ENCODE measurements around the gene RARB.

Gene RARB

GRCh38 chr3:25423780-25424588 lies 4.1 kb upstream of the RARB start:
- DNase-seq: peak; percentile 84
- no peaks in the 10 kb centered on the region for H3K27me3 ChIP-seq (replicated peaks)
- no peak overlapping the region for H3K4me3 ChIP-seq (ENCODE audit: low read depth, low read length)
- no peak for TF ChIP-seq CTCF (IDR thresholded peaks at IDR 0.05; ENCODE audit: low read depth, low read length, missing control alignments)
- peak overlapping the region; percentile 99 for H3K27ac ChIP-seq
- in situ Hi-C loops (cut with HindIII; ENCODE audit: low pct_ligation_motif_present, low sequenced_read_pairs): no loop called here
- no peaks in the 10 kb centered on the region for H3K36me3 ChIP-seq (replicated peaks)

GRCh38 chr3:25424614-25425013 lies 3.4 kb upstream of the RARB start:
- in situ Hi-C loops (cut with HindIII; ENCODE audit: low pct_ligation_motif_present, low sequenced_read_pairs): no loop called here
- TF ChIP-seq CTCF (IDR thresholded peaks at IDR 0.05; ENCODE audit: low read depth, low read length, missing control alignments): no peak
- peak overlapping the region; percentile 99 for H3K27ac ChIP-seq
- peak; percentile 43 for DNase-seq
- no peaks in the 10 kb centered on the region for H3K27me3 ChIP-seq (replicated peaks)
- no peaks in the 10 kb centered on the region for H3K36me3 ChIP-seq (replicated peaks)
- no peak overlapping the region for H3K4me3 ChIP-seq (ENCODE audit: low read depth, low read length)

GRCh38 chr3:25426408-25426807 lies 1.7 kb upstream of the RARB start:
- H3K27me3 ChIP-seq (replicated peaks): no peaks in the 10 kb centered on the region
- H3K4me3 ChIP-seq (ENCODE audit: low read depth, low read length): no peak overlapping the region
- no peaks in the 10 kb centered on the region for H3K36me3 ChIP-seq (replicated peaks)
- peak overlapping the region; percentile 99 for H3K27ac ChIP-seq
- TF ChIP-seq CTCF (IDR thresholded peaks at IDR 0.05; ENCODE audit: low read depth, low read length, missing control alignments): no peak
- in situ Hi-C loops (cut with HindIII; ENCODE audit: low pct_ligation_motif_present, low sequenced_read_pairs): no loop called here
- no peak for DNase-seq

- Histone ChIP-seq H3K27me3 (replicated peaks) (no peaks in the 10 kb centered on the region), H3K36me3 (replicated peaks) (no peaks in the 10 kb centered on the region), H3K4me3 (ENCODE audit: low read depth, low read length) (peak overlapping the region; percentile 90), H3K27ac (peak overlapping the region; percentile 99)
- peak; percentile 82 for DNase-seq
- in situ Hi-C loops (cut with HindIII; ENCODE audit: low pct_ligation_motif_present, low sequenced_read_pairs): no loop called here
- no peak for TF ChIP-seq CTCF (IDR thresholded peaks at IDR 0.05; ENCODE audit: low read depth, low read length, missing control alignments)
Observed at GRCh38 chr3:25427155-25427554, 908 bp upstream of the RARB start.

GRCh38 chr3:25427563-25427941 lies 511 bp upstream of the RARB start:
- in situ Hi-C loops (cut with HindIII; ENCODE audit: low pct_ligation_motif_present, low sequenced_read_pairs): no loop called here
- H3K4me3 ChIP-seq (ENCODE audit: low read depth, low read length): peak overlapping the region; percentile 90
- H3K36me3 ChIP-seq (replicated peaks): no peaks in the 10 kb centered on the region
- DNase-seq: no peak
- peak overlapping the region; percentile 99 for H3K27ac ChIP-seq
- no peak for TF ChIP-seq CTCF (IDR thresholded peaks at IDR 0.05; ENCODE audit: low read depth, low read length, missing control alignments)
- no peaks in the 10 kb centered on the region for H3K27me3 ChIP-seq (replicated peaks)
